Sciatic nerve (tissue), 2 donors: Measurements from ENCODE around the gene HSPA1L. TPM values are rescaled to one million over a fixed set of nuclear protein-coding genes. Genes with fewer than 3 reads are reported as not detected.
"Not testable (repeated sequence)": the region's sequence is repeated elsewhere in the genome, so short reads cannot be mapped to it uniquely, and the experiment has no call there.

Source experiments
- ATAC-seq: fragments of 200-7000 bp; cut with Tn5 transposase; one replicate; pipeline ENCODE4 v1.9.1; 2020; ENCODE audit warnings: mild to moderate bottlenecking, moderate library complexity
- DNase-seq: peaks from one replicate; pipeline ENCODE4 v3.0.0-alpha.2; 2020; ENCODE audit warnings: low spot score
- intact Hi-C: fragments of 100-400 bp; cut with DNase I; formaldehyde crosslinking; loops from one replicate; pipeline ENCODE4 v1.14.2; 2022
- total RNA-seq: library from RNA; stranded (reverse); fragmentation: NEBNext Ultra II Directional; extraction: Animal tissue kit (Norgen Biotek cat#: 25700); gene quantifications from one replicate; pipeline ENCODE4 v1.2.1, GENCODE V29; 2021
- donor health status: DM: no; HTN: no; CAD: no.
- donor health status: DM: no; HTN: no; CAD: no.

Gene HSPA1L
- total RNA-seq, 1 donor from 2014 or later, result 2.8 TPM

- ATAC-seq, DNase-seq, intact Hi-C loops: not testable (repeated sequence)
These were observed 21.2 kb downstream of the HSPA1L start for GRCh38 chr6:31793927-31794245.

GRCh38 chr6:31792761-31793171 is 22.3 kb downstream of the HSPA1L start:
- no peak for ATAC-seq
- intact Hi-C loops, result no loop called here
- no peak for DNase-seq

- no peak for ATAC-seq
- intact Hi-C loops, result no loop called here
- no peak for DNase-seq
These were observed 23.1 kb downstream of the HSPA1L start for GRCh38 chr6:31792090-31792374.

- ATAC-seq (no peak), DNase-seq (no peak)
- intact Hi-C loops, result no loop called here
These were observed 23.6 kb downstream of the HSPA1L start for GRCh38 chr6:31791324-31792089.

- intact Hi-C loops, result no loop called here
- no peak for ATAC-seq
- DNase-seq, result no peak
These were observed 29.6 kb downstream of the HSPA1L start for GRCh38 chr6:31785475-31785874.

GRCh38 chr6:31784098-31784925 is 30.8 kb downstream of the HSPA1L start:
- ATAC-seq (no peak), DNase-seq (no peak)
- intact Hi-C loops, result no loop called here

- no peak for ATAC-seq
- intact Hi-C loops, result no loop called here
- DNase-seq, result no peak
These were observed 32.8 kb downstream of the HSPA1L start for GRCh38 chr6:31782126-31782855.

- intact Hi-C loops, result no loop called here
- DNase-seq (no peak), ATAC-seq (no peak)
These were observed 33.6 kb downstream of the HSPA1L start for GRCh38 chr6:31781244-31782125.

- DNase-seq (no peak), ATAC-seq (no peak)
- intact Hi-C loops, result no loop called here
These were observed 34.4 kb downstream of the HSPA1L start for GRCh38 chr6:31780507-31781243.

GRCh38 chr6:31779908-31780307 is 35.2 kb downstream of the HSPA1L start:
- intact Hi-C loops, result no loop called here

GRCh38 chr6:31778999-31779885 is 35.8 kb downstream of the HSPA1L start:
- ATAC-seq, result no peak
- no peak for DNase-seq
- intact Hi-C loops, result no loop called here

More at GRCh38 chr6:31779908-31780307, 35.2 kb downstream of the HSPA1L start:
- ATAC-seq, result no peak
- no peak for DNase-seq

- no peak for ATAC-seq
- intact Hi-C loops, result no loop called here
- no peak for DNase-seq
These were observed 36.9 kb downstream of the HSPA1L start for GRCh38 chr6:31778193-31778592.

GRCh38 chr6:31777667-31778050 is 37.4 kb downstream of the HSPA1L start:
- DNase-seq (no peak), ATAC-seq (no peak)
- intact Hi-C loops, result no loop called here

GRCh38 chr6:31776989-31777666 is 38.0 kb downstream of the HSPA1L start, which contains the start of gene VWA7:
VWA7 (minus strand) TSS chr6:31777328; CDS start chr6:31776779, 549 bp downstream.
- peak; percentile 67 for ATAC-seq

GRCh38 chr6:31776485-31776988 is 38.5 kb downstream of the HSPA1L start:
- intact Hi-C loops, result no loop called here
- no peak for ATAC-seq
- DNase-seq, result no peak

More at GRCh38 chr6:31776989-31777666, 38.0 kb downstream of the HSPA1L start, which contains the start of gene VWA7:
- DNase-seq, result no peak
- intact Hi-C loops, result no loop called here

- intact Hi-C loops, result no loop called here
- ATAC-seq, result no peak
- no peak for DNase-seq
These were observed 39.2 kb downstream of the HSPA1L start for GRCh38 chr6:31775633-31776484.
